Measurements from ENCODE around the gene ELMO1. TPM values are rescaled to one million over a fixed set of nuclear protein-coding genes. Genes with fewer than 3 reads are reported as not detected.

The ELMO1 gene
- total and polyA plus RNA-seq, 10 of the 15 experiments (the other 5 are each of a cell fraction or from before 2014, with no cell fraction given), result 22.6 to 85.9 (median 56.6) TPM

- Histone ChIP-seq H3K27ac (ENCODE audit: control insufficient read depth, insufficient read depth) (no peak overlapping the region), H2AFZ (ENCODE audit: control insufficient read depth, low read depth, low read length) (no peak overlapping the region), H3K9me3 (replicated peaks; ENCODE audit: control insufficient read depth, insufficient read depth, low read length) (no peaks in the 10 kb centered on the region), H3K79me2 (ENCODE audit: control insufficient read depth, insufficient read depth, low read length) (no peaks in the 10 kb centered on the region), H3K27me3 (replicated peaks in 1 of 2; ENCODE audit: control insufficient read depth in 2 of 2, insufficient read depth in 2 of 2, low read length in 1 of 2) (no peaks in the 10 kb centered on the region; a peak in 2 of 4 replicates), H3K4me3 (no peak overlapping the region), H4K20me1 (ENCODE audit: control insufficient read depth, insufficient read depth) (no peaks in the 10 kb centered on the region), H3K4me1 (ENCODE audit: control insufficient read depth, insufficient read depth, low read length) (no peaks in the 10 kb centered on the region; the same call in 1 of the 2 replicates), H3K9ac (ENCODE audit: control insufficient read depth, insufficient read depth, low read length) (no peak overlapping the region), H3K36me3 (ENCODE audit: control insufficient read depth in 2 of 2, insufficient read depth in 2 of 2, low read length in 1 of 2) (no peaks in the 10 kb centered on the region), H3K4me2 (ENCODE audit: control insufficient read depth, insufficient read depth) (no peak overlapping the region)
- in situ Hi-C loops (cut with MboI) (no loop called here), intact Hi-C loops (cut with micrococcal nuclease; ENCODE audit: unreplicated experiment) (no loop called here)
- CTCF ChIA-PET, result no interaction called here
- TF ChIP-seq STAT3 (IDR thresholded peaks at IDR 0.05; ENCODE audit: low read depth, low read length) (no peak), RCOR1 (conservative IDR thresholded peaks at IDR 0.05; ENCODE audit: low read depth, low read length) (no peak)
- RAD21 ChIA-PET (ENCODE audit: unreplicated experiment), result no interaction called here
- no peak for ATAC-seq
- no peak for DNase-seq (ENCODE audit: low read depth, low spot score)
- SMC1A ChIA-PET (ENCODE audit: uncharacterized antibody, unreplicated experiment), result no interaction called here
- FAIRE-seq, result no peak
- POLR2A ChIA-PET, result no interaction called here
- WGBS (ENCODE audit: insufficient coverage, insufficient replicate concordance, low lambda C conversion rate, missing lambda C conversion rate), result 97% methylated on average over 3 of the region's 3 CpGs
- no TSS peak for BruUV-seq (replicated peaks)
Measured at GRCh38 chr7:37367010-37367409, 81.7 kb downstream of the ELMO1 start.

DNA sequence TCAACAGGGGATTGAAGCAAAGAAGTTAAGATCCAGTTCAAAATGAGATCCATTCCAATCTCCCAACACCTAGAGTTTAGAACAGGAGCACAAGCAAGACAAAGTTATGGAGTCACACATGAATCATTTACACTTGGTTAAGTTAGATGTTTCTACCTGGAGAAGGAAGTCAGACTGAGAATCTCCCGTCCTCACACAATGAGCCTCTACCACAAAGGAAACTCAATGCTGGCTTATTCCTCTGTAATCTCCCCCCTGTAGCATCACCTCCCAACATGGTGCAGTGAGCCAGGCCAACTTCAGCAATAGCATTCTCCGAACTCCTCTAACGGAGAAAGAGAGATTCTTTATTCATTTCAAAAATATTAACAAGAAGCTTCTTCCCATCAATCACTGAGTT lies 82.2 kb downstream of the ELMO1 start:
- Histone ChIP-seq H3K4me1 (ENCODE audit: control insufficient read depth, insufficient read depth, low read length) (no peaks in the 10 kb centered on the region; the same call in 1 of the 2 replicates), H3K27ac (ENCODE audit: control insufficient read depth, insufficient read depth) (no peak overlapping the region), H3K9me3 (replicated peaks; ENCODE audit: control insufficient read depth, insufficient read depth, low read length) (no peaks in the 10 kb centered on the region), H2AFZ (ENCODE audit: control insufficient read depth, low read depth, low read length) (no peak overlapping the region), H3K9ac (ENCODE audit: control insufficient read depth, insufficient read depth, low read length) (no peak overlapping the region), H4K20me1 (ENCODE audit: control insufficient read depth, insufficient read depth) (no peaks in the 10 kb centered on the region), H3K4me2 (ENCODE audit: control insufficient read depth, insufficient read depth) (no peak overlapping the region), H3K27me3 (replicated peaks in 1 of 2; ENCODE audit: control insufficient read depth in 2 of 2, insufficient read depth in 2 of 2, low read length in 1 of 2) (no peaks in the 10 kb centered on the region; a peak in 2 of 4 replicates), H3K79me2 (ENCODE audit: control insufficient read depth, insufficient read depth, low read length) (no peaks in the 10 kb centered on the region), H3K36me3 (ENCODE audit: control insufficient read depth in 2 of 2, insufficient read depth in 2 of 2, low read length in 1 of 2) (no peaks in the 10 kb centered on the region), H3K4me3 (no peak overlapping the region)
- POLR2A ChIA-PET, result no interaction called here
- DNase-seq (ENCODE audit: low read depth, low spot score), result no peak
- in situ Hi-C loops (cut with MboI) (no loop called here), intact Hi-C loops (cut with micrococcal nuclease; ENCODE audit: unreplicated experiment) (no loop called here)
- ATAC-seq, result no peak
- RAD21 ChIA-PET (ENCODE audit: unreplicated experiment), result no interaction called here
- FAIRE-seq, result no peak
- 73% methylated on average over 3 of the region's 3 CpGs for whole genome bisulfite sequencing (ENCODE audit: insufficient coverage, insufficient replicate concordance, low lambda C conversion rate, missing lambda C conversion rate)
- CTCF ChIA-PET, result no interaction called here
- SMC1A ChIA-PET (ENCODE audit: uncharacterized antibody, unreplicated experiment), result no interaction called here
- no peak for TF ChIP-seq ZNF274 (IDR thresholded peaks at IDR 0.05; ENCODE audit: insufficient read depth, insufficient read length)
- TF ChIP-seq RAD51 (IDR thresholded peaks at IDR 0.05), result no peak
- no peak for TF ChIP-seq SP1 (IDR thresholded peaks at IDR 0.05; ENCODE audit: low read depth, low read length)
- no peak for TF ChIP-seq KDM1A (IDR thresholded peaks at IDR 0.05; ENCODE audit: borderline replicate concordance)
- no peak for TF ChIP-seq RELA (IDR thresholded peaks at IDR 0.05; ENCODE audit: borderline replicate concordance, partially characterized antibody)
- BruUV-seq (replicated peaks), result no TSS peak

Measured in GM12878 (cell line).